Testis (tissue), 2 donors: ENCODE measurements around the gene ZW10.

Experiments used
- CTCF ChIP-seq, 3 experiments: fragments of 450-650 bp in 2 of 3; fragments of 200-600 bp in 1 of 3; sonication (generic) in 1 of 3; IDR thresholded peaks; one replicate each; pipeline ENCODE4 v1.5.1; 2016 to 2019; ENCODE audit warnings: antibody characterized with exemption in 3 of 3, mild to moderate bottlenecking in 2 of 3, moderate library complexity in 1 of 3
- POLR2A ChIP-seq: fragments of 450-650 bp; IDR thresholded peaks from one replicate; pipeline ENCODE4 v1.6.1; 2017; ENCODE audit warnings: antibody characterized with exemption, mild to moderate bottlenecking, moderate library complexity

- TF ChIP-seq CTCF (IDR thresholded peaks at IDR 0.05) (no peak), POLR2A (no peak)
Observed at GRCh38 chr11:113808931-113809330, 35.4 kb upstream of the ZW10 start.
